ENCODE measurements around the gene ICAM4.

- TF ChIP-seq POLR2A (IDR thresholded peaks at IDR 0.05): no peak
- no peak for TF ChIP-seq CTCF (IDR thresholded peaks at IDR 0.05)
- TF ChIP-seq POLR2AphosphoS5 (IDR thresholded peaks at IDR 0.05): no peak
Measured at GRCh38 chr19:10245189-10245939, 41.4 kb upstream of the ICAM4 start.
